NCI-H2227 (cell line): ENCODE data around the gene CFHR2.
A peak's percentile ranks its signal among the peaks of the same experiment; 100 is the strongest.
"Not testable (repeated sequence)": the region's sequence is repeated elsewhere in the genome, so short reads cannot be mapped to it uniquely, and the experiment has no call there.

Experiments
- DNase-seq: peaks from one replicate; lab custom pipeline; 2025; ENCODE audit not compliant: unreplicated experiment; lab: John Stamatoyannopoulos, UW

Gene CFHR2

GRCh38 chr1:196943568-196943967, at the start of gene CFHR2:
TSS of gene CFHR2 (plus strand) at chr1:196943738. CDS start at chr1:196943881, 143 bp downstream.
- not testable (repeated sequence) for DNase-seq

- DNase-seq: no peak
Measured at GRCh38 chr1:196896355-196896754, 47.2 kb upstream of the CFHR2 start.

- DNase-seq: no peak
Measured at GRCh38 chr1:196897158-196897828, 46.2 kb upstream of the CFHR2 start.

GRCh38 chr1:196902344-196902743, 41.2 kb upstream of the CFHR2 start:
- no peak for DNase-seq

GRCh38 chr1:196910215-196910614, 33.3 kb upstream of the CFHR2 start:
- no peak for DNase-seq

- DNase-seq: not testable (repeated sequence)
Measured at GRCh38 chr1:196912283-196912682, 31.3 kb upstream of the CFHR2 start.

GRCh38 chr1:196926839-196927238, 16.7 kb upstream of the CFHR2 start:
- DNase-seq: not testable (repeated sequence)

- not testable (repeated sequence) for DNase-seq
Measured at GRCh38 chr1:196932853-196933252, 10.7 kb upstream of the CFHR2 start.

- DNase-seq: peak; percentile 68
Measured at GRCh38 chr1:196933531-196934189, 9.9 kb upstream of the CFHR2 start.

GRCh38 chr1:196941474-196941873, 2.1 kb upstream of the CFHR2 start:
- not testable (repeated sequence) for DNase-seq

GRCh38 chr1:196951711-196952394, 8.3 kb downstream of the CFHR2 start:
- DNase-seq: no peak

GRCh38 chr1:196954778-196955177, 11.2 kb downstream of the CFHR2 start:
- no peak for DNase-seq

GRCh38 chr1:196955926-196956325, 12.4 kb downstream of the CFHR2 start:
- no peak for DNase-seq

GRCh38 chr1:196960854-196961253, 17.3 kb downstream of the CFHR2 start:
- DNase-seq: no peak

GRCh38 chr1:196970182-196970581, 26.6 kb downstream of the CFHR2 start:
- DNase-seq: no peak

- no peak for DNase-seq
Measured at GRCh38 chr1:196976278-196976677, 32.7 kb downstream of the CFHR2 start.

GRCh38 chr1:196977278-196977677, 33.7 kb downstream of the CFHR2 start, which contains the start of gene CFHR5:
TSS of gene CFHR5 (plus strand) at chr1:196977556. CDS start at chr1:196977665, 109 bp downstream.
- no peak for DNase-seq

- no peak for DNase-seq
Measured at GRCh38 chr1:196980859-196981258, 37.3 kb downstream of the CFHR2 start.

GRCh38 chr1:196982247-196982646, 38.7 kb downstream of the CFHR2 start:
- not testable (repeated sequence) for DNase-seq

- peak; percentile 87 for DNase-seq
Measured at GRCh38 chr1:196991919-196992651, 48.5 kb downstream of the CFHR2 start.

- DNase-seq: no peak
Measured at GRCh38 chr1:196993916-196994315, 50.4 kb downstream of the CFHR2 start.
